ENCODE data around the gene CACNA1E. TPM values are rescaled to one million over a fixed set of nuclear protein-coding genes. Genes with fewer than 3 reads are reported as not detected.
A peak's percentile ranks its signal among the peaks of the same experiment; 100 is the strongest.
"Not testable (repeated sequence)": the region's sequence is repeated elsewhere in the genome, so short reads cannot be mapped to it uniquely, and the experiment has no call there.

Gene CACNA1E
- total RNA-seq, 1 experiment from 2014 or later: not detected

- DNase-seq (ENCODE audit: low read depth): no peak
Observed at GRCh38 chr1:181807251-181807650, 323.9 kb downstream of the CACNA1E start.

GRCh38 chr1:181809991-181810545 is 326.8 kb downstream of the CACNA1E start:
- DNase-seq (ENCODE audit: low read depth): no peak

GRCh38 chr1:181812208-181812607 is 328.9 kb downstream of the CACNA1E start:
- DNase-seq (ENCODE audit: low read depth): peak; percentile 2

DNA sequence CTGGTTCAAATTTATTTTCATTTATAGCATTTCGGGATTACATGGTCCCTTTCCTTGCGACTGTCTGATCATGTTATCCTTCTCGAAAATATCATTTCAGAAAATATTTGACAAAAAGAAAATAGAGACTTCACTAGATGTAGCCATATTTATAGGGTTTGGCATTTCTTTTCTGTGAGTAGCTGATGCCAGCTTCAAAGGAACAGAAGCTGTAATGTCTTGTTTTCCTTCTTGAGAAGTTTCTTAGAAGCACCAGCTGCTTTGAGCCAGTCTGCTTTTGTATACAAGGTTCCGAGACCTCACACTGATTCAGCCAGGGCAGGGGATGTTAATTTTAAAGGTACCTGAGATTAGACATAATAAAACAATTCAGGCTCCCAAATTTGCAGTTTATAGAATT is 329.9 kb downstream of the CACNA1E start:
- no peak for DNase-seq (ENCODE audit: low read depth)

DNA sequence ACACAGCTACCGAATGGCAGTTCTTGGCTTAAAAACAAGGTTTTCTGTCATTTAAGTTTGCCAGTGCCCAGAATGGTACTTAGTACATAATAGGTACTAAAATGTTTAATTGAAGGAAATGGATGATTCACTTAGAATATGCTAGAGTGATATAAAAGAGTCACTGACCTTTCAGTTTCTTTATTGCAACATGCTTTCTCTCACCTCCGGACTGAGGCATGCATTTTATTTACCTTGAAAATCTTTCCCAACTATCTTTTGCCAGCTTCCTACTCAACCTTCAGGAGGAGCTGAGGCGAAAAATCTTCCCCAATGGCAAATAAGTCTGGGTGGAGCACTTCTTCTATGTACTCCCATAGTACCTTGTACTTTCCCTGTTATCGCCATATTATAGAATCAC is 333.3 kb downstream of the CACNA1E start:
- no peak for DNase-seq (ENCODE audit: low read depth)

DNA sequence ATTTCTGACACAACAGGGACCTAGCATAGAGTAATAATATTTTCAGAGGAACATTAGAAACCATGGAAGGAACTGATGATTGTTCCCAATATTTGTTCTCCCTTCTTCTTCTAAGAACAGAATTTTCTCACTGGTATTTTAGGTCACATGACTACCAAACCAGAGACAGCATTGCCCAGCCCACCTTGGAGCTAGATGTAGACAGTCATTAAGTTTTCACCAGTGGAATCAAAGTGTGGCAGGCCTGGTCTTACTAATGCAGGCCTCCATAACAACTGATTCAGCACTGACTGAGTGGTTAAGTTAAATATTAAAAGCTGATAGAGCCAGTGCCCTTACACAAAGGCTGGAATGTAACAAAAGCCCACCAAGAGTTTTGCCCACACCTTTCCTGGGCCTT is 333.8 kb downstream of the CACNA1E start:
- DNase-seq (ENCODE audit: low read depth): no peak

DNA sequence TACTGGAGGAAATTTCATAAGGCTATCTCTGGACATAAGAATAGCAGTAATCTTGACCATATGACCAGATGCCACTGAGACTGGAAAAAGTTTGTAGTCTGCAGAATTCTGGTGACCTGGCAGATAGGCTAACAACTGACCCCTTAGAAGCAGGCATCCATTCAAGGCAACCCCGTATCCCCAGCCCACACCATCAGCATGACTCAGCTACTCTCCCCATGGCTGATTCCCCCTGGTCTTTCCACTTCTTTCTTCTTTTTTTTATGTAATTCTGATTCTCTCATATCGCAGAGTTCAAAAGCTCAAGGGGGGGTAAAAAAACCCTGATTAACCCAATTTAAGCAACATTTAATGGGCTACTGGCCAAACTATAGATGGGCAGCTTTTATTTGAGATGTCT is 335.1 kb downstream of the CACNA1E start:
- no peak for DNase-seq (ENCODE audit: low read depth)

GRCh38 chr1:181818943-181819342 is 335.6 kb downstream of the CACNA1E start:
- no peak for DNase-seq (ENCODE audit: low read depth)

DNA sequence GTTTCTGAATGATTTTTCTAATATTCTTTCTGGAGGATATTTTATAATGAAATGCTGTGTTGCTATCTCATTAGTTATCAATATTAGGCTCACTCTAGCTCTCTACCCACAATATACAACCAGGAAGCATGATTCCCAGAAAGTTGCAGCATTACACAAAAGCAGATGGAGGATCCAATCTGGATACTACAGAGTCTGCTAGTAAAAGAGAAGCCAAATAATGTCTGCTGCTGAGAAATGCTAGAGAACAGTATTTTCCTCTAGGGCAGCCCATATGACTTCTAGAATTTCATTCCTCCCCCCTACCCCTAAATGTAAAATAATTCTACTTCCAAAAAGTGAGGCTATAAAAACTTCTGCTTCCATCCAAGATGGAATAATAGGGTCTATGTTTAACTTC is 338.4 kb downstream of the CACNA1E start:
- no peak for DNase-seq (ENCODE audit: low read depth)

GRCh38 chr1:181832173-181832880 is 349.0 kb downstream of the CACNA1E start:
- DNase-seq (ENCODE audit: low read depth): not testable (repeated sequence)

GRCh38 chr1:181846001-181846645 is 362.8 kb downstream of the CACNA1E start:
- DNase-seq (ENCODE audit: low read depth): no peak

DNA sequence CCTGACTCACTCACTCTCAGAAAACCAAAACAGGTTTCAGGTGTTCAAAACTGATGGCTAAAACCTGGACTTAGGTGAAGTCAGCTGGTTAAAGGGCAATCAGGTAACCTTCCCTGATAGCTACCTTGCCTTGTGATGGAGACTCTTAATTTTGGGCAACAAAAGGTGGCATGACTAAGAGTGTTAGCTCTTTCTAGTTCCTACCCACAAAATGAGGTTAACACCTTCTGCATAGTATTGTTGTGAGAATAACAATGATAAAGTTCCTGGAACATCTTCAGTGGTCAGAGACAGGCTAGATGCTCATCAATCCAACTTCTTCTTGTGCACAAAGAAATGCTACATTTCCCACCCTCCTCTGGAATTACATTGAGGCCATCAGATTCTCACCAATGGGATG is 363.4 kb downstream of the CACNA1E start:
- no peak for DNase-seq (ENCODE audit: low read depth)

DNA sequence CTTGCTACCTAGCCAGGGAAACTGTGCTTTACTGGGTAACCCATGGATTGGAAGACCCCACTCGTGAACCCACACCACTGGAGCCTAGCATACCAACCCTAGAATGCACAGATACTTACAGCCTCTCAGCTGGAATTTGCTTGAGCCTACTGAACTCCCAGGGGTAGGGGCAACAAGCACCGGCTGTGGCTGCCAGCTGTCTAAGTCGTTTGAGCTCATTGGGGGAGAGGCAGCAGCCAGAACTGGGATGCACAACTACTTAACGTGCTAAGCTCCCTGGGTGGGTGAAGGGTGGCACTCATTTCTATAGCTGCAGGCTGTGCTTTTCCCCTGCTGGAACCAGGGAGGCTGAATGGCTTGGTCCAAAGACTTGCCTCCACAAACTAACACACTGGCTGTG is 365.8 kb downstream of the CACNA1E start:
- no peak for DNase-seq (ENCODE audit: low read depth)

GRCh38 chr1:181854212-181854611 is 370.9 kb downstream of the CACNA1E start:
- not testable (repeated sequence) for DNase-seq (ENCODE audit: low read depth)

DNA sequence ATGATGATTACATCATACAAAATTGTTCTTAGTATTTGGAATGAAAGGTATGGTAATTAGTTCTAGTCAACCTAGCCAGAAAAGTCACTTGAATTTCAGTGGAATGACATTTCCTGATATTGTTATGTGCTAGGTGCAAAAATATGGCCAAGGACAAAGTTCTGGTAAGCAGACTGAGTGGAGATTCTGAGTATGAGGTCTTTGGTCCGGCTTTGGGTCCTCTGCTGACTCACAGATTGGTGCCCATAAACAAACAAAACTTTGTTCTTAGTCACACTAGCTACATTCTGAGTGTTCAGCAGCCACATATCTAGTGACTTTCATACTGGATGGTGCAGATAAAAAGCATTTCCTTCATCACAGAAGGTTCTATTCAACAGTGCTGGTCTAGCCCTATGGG is 372.1 kb downstream of the CACNA1E start:
- DNase-seq (ENCODE audit: low read depth): no peak
